GM10847 (cell line): ENCODE data around the gene KLRB1.

Experiments used
- POLR2A ChIP-seq: IDR thresholded peaks from 2 replicates; pipeline ENCODE4 v1.6.1; 2011; ENCODE audit not compliant: insufficient read length; ENCODE audit errors: extremely low read depth

Gene KLRB1

GRCh38 chr12:9607716-9608115, at the start of gene KLRB1:
Gene KLRB1 (minus strand): TSS chr12:9607916. CDS start chr12:9607839, 77 bp downstream.
- TF ChIP-seq POLR2A, result no peak

GRCh38 chr12:9651265-9651729, 43.6 kb upstream of the KLRB1 start:
- TF ChIP-seq POLR2A, result no peak

- TF ChIP-seq POLR2A, result no peak
Measured at GRCh38 chr12:9650151-9650576, 42.4 kb upstream of the KLRB1 start.

- TF ChIP-seq POLR2A, result peak; percentile 31
Measured at GRCh38 chr12:9649532-9649940, 41.8 kb upstream of the KLRB1 start.

- TF ChIP-seq POLR2A, result no peak
Measured at GRCh38 chr12:9648701-9649531, 41.2 kb upstream of the KLRB1 start.

- TF ChIP-seq POLR2A, result peak; percentile 44
Measured at GRCh38 chr12:9647825-9648700, 40.3 kb upstream of the KLRB1 start.

GRCh38 chr12:9646794-9647781, 39.4 kb upstream of the KLRB1 start:
- TF ChIP-seq POLR2A, result no peak

GRCh38 chr12:9643266-9643660, 35.5 kb upstream of the KLRB1 start:
- TF ChIP-seq POLR2A, result no peak

GRCh38 chr12:9642606-9643265, 35.0 kb upstream of the KLRB1 start:
- no peak for TF ChIP-seq POLR2A

GRCh38 chr12:9640024-9640423, 32.3 kb upstream of the KLRB1 start:
- no peak for TF ChIP-seq POLR2A

- TF ChIP-seq POLR2A, result no peak
Measured at GRCh38 chr12:9636851-9637206, 29.1 kb upstream of the KLRB1 start.

- no peak for TF ChIP-seq POLR2A
Measured at GRCh38 chr12:9636150-9636850, 28.6 kb upstream of the KLRB1 start.

- TF ChIP-seq POLR2A, result no peak
Measured at GRCh38 chr12:9634969-9635754, 27.4 kb upstream of the KLRB1 start.
